Uterus (tissue), 4 donors: ENCODE data around the gene TMEM258. TPM values are rescaled to one million over a fixed set of nuclear protein-coding genes. Genes with fewer than 3 reads are reported as not detected.

Experiments used
- DNase-seq, 2 donors: peaks; one replicate each; pipeline ENCODE4 v3.0.0-alpha.2; 2019 to 2020
- H3K27ac ChIP-seq, 2 donors: fragments of 200-600 bp; sonication (generic); 1 replicate in 1 of 2; 2 replicates in 1 of 2; pipeline ENCODE4 v1.5.1; 2016 to 2018
- H3K27me3 ChIP-seq, 2 donors: fragments of 200-600 bp; sonication (generic); one replicate each; pipeline ENCODE4 v1.5.1; 2018 to 2019; ENCODE audit warnings: control low read depth in 1 of 2
- H3K36me3 ChIP-seq, 2 donors: fragments of 200-600 bp; sonication (generic); one replicate each; pipeline ENCODE4 v1.5.1; 2019; ENCODE audit warnings: control low read depth in 1 of 2
- H3K4me1 ChIP-seq, 2 donors: fragments of 200-600 bp; sonication (generic); one replicate each; pipeline ENCODE4 v1.5.1; 2018 to 2019; ENCODE audit warnings: control low read depth in 1 of 2
- H3K4me3 ChIP-seq, 2 donors: fragments of 200-600 bp; sonication (generic); 1 replicate in 1 of 2; 2 replicates in 1 of 2; pipeline ENCODE4 v1.5.1; 2018 to 2019; ENCODE audit warnings: mild to moderate bottlenecking in 1 of 2
- H3K9me3 ChIP-seq, 2 donors: fragments of 200-600 bp; sonication (generic); one replicate each; pipeline ENCODE4 v1.5.1; 2019; ENCODE audit warnings: control low read depth in 1 of 2
- POLR2A ChIP-seq, 2 donors: fragments of 450-650 bp; IDR thresholded peaks; one replicate each; pipeline ENCODE4 v1.6.1; 2016; ENCODE audit warnings: antibody characterized with exemption in 2 of 2, mild to moderate bottlenecking in 1 of 2, moderate library complexity in 1 of 2
- intact Hi-C: fragments of 100-400 bp; cut with DNase I; formaldehyde crosslinking; loops from one replicate; pipeline ENCODE4 v1.15.1; 2023; ENCODE audit warnings: low total_unique reads
- total RNA-seq, 4 donors: library from RNA; depleted of rRNA in 3 of 4; stranded (reverse); fragments of >200 nt in 3 of 4; gene quantifications; one replicate each; pipeline versions ENCODE4 v1.1.0 to v1.2.4, GENCODE V29; 2014 to 2023
- TF ChIP-seq, protein P1 (sequence below), 4 experiments: fragments of 200-600 bp in 2 of 4; fragments of 450-650 bp in 2 of 4; sonication (generic) in 2 of 4; IDR thresholded peaks; one replicate each; pipeline ENCODE4 v1.5.1; 2016 to 2019; ENCODE audit warnings: antibody characterized with exemption in 4 of 4, mild to moderate bottlenecking in 2 of 4, moderate library complexity in 1 of 4
- donor health status: DM: yes; HTN: yes; CAD: no.

Gene TMEM258
- total RNA-seq, 4 donors from 2014 or later = 14.6 to 96.9 (median 38.7) TPM

DNA sequence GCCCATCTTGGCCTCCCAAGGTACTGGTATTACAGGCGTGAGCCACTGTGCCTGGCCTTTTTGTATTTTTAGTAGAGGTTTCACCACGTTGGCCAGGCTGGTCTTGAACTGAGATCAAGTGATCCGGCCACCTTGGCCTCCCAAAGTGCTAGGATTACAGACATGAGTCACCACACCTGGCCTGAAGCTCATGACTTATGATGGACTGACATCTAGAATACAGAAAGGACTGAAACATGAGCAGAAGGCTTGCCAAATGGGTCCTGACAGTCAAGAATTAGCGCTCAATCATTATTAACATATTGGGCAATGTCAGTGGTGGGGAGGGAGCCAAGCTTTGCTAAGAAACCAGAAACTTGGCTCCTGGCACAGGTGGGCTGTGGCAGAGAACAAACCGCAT is 19.4 kb upstream of the TMEM258 start:
- DNase-seq = no peak
- TF ChIP-seq, protein P1, sequence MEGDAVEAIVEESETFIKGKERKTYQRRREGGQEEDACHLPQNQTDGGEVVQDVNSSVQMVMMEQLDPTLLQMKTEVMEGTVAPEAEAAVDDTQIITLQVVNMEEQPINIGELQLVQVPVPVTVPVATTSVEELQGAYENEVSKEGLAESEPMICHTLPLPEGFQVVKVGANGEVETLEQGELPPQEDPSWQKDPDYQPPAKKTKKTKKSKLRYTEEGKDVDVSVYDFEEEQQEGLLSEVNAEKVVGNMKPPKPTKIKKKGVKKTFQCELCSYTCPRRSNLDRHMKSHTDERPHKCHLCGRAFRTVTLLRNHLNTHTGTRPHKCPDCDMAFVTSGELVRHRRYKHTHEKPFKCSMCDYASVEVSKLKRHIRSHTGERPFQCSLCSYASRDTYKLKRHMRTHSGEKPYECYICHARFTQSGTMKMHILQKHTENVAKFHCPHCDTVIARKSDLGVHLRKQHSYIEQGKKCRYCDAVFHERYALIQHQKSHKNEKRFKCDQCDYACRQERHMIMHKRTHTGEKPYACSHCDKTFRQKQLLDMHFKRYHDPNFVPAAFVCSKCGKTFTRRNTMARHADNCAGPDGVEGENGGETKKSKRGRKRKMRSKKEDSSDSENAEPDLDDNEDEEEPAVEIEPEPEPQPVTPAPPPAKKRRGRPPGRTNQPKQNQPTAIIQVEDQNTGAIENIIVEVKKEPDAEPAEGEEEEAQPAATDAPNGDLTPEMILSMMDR (IDR thresholded peaks at IDR 0.05) = no peak
- no peak for TF ChIP-seq POLR2A (IDR thresholded peaks at IDR 0.05)
- intact Hi-C loops = no loop called here
- H3K4me1 ChIP-seq = no peaks in the 10 kb centered on the region
- H3K27ac ChIP-seq = no peak overlapping the region
- H3K9me3 ChIP-seq = no peaks in the 10 kb centered on the region
- H3K4me3 ChIP-seq = no peak overlapping the region
- no peaks in the 10 kb centered on the region for H3K36me3 ChIP-seq
- H3K27me3 ChIP-seq = no peaks in the 10 kb centered on the region

DNA sequence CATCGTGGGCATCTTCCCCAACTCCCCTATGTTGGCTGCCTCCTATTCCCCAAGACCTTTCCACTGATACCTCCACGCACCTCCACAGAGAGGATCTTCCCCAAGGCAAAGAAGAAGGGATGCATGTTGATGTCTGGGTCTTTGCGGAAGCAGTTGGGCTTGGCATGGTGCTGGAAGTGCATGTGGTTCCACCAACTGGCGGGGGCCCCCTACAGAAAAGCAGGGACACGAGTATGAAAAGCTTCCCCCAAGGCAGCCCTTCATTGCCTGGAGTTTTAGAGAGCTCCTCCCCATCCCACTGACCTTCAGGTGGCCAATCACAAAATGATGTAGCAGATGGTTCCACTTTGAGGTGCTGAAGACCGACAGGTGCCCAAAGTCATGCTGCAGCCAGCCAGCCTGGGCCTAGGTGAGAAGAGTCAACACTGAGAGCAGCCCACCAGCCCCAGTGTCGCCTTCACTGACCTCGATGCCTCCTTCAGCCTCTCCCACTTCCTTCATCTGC is 18.3 kb upstream of the TMEM258 start:
- intact Hi-C loops = no loop called here
- H3K27ac ChIP-seq = no peak overlapping the region
- H3K4me1 ChIP-seq = no peaks in the 10 kb centered on the region
- TF ChIP-seq, protein P1 (IDR thresholded peaks at IDR 0.05) = no peak
- no peak for TF ChIP-seq POLR2A (IDR thresholded peaks at IDR 0.05)
- no peak for DNase-seq
- no peaks in the 10 kb centered on the region for H3K27me3 ChIP-seq
- H3K4me3 ChIP-seq = no peak overlapping the region
- H3K9me3 ChIP-seq = no peaks in the 10 kb centered on the region
- no peaks in the 10 kb centered on the region for H3K36me3 ChIP-seq

DNA sequence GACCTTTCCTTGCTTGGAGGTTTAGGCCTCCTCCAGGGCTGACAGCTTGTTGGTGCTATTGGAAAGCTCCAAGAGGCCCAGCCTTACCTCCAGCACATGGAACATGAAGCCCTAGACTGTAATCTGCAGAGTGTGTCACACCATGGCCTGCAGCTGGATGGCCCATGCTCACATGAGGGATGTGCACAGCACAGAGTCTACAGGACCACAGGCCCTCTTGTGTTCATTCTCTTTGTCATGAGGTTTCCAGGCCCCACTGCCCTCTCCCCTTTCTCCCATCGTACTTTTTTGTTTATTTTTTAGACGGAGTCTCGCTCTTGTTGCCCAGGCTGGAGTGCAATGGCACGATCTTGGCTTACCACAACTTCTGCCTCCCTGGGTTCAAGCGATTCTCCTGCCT is 14.4 kb upstream of the TMEM258 start:
- no peaks in the 10 kb centered on the region for H3K9me3 ChIP-seq
- H3K4me1 ChIP-seq = no peaks in the 10 kb centered on the region
- TF ChIP-seq, protein P1 (IDR thresholded peaks at IDR 0.05) = no peak
- TF ChIP-seq POLR2A (IDR thresholded peaks at IDR 0.05) = no peak
- H3K27me3 ChIP-seq = no peaks in the 10 kb centered on the region
- no peaks in the 10 kb centered on the region for H3K36me3 ChIP-seq
- H3K27ac ChIP-seq = no peak overlapping the region
- DNase-seq = no peak
- intact Hi-C loops = loop anchor here (10.0 kb wide), 1 partner anchor 308 kb away; no protein-coding TSS in a partner anchor
- no peak overlapping the region for H3K4me3 ChIP-seq

DNA sequence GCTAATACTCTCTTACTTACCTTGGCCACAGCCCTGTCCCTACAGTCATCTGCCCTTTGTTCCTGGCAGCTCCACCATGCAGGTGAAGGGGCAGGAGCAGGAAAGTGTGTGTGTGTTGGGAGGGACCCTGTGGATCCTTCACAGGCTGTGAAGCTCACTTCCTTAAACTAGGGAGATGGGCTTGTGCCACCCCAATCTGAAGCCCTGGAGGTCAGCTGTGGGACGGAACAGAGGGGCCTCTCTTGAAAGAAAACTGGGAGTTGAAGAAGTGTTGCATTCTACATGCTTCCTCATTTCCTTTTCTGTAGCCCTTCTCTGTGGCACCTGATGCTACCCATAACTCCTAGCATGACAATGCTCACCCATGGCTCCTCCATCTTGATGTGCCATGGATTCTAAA is 12.7 kb upstream of the TMEM258 start:
- Histone ChIP-seq H3K4me1 (no peaks in the 10 kb centered on the region), H3K36me3 (no peaks in the 10 kb centered on the region), H3K27ac (no peak overlapping the region), H3K9me3 (no peaks in the 10 kb centered on the region), H3K27me3 (no peaks in the 10 kb centered on the region), H3K4me3 (no peak overlapping the region)
- no peak for TF ChIP-seq POLR2A (IDR thresholded peaks at IDR 0.05)
- TF ChIP-seq, protein P1 (IDR thresholded peaks at IDR 0.05) = no peak
- intact Hi-C loops = loop anchor here (10.0 kb wide), 1 partner anchor 310 kb away; no protein-coding TSS in a partner anchor
- no peak for DNase-seq

DNA sequence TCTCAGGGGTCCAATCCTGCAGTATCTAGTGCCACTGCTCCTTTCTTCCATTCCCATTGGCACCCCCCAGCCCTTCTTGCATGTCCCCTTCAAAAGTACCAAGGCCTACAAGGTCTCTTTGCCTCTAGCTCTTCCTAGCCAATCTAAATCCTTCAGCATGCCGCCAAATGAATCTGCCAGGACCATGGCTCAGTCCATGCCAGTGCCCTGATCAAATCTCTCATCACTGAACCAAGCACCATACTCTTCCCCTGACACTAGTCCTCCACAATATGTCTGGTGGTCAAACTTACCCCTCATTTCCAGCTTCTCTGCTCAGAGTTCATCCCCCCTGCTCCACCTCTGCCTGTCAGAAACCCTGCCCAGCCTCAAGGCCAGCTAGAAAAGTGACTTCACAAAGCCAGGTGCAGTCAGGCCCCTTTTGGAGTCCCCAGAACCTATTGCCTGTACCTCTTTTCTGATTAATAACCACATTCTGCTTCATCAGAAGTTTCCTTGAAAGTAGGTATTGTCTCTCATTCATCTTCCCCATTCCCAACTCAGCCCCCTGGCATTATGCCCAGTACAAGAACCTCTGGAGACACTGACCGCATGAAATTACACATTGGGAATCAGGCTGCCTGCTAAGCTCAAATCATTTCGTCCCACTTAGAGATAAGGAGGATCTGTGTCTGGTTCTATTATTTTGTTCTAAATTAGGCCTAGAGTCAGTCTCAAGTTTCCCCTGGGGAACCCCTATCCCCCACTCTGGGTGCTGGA is 11.7 kb upstream of the TMEM258 start:
- intact Hi-C loops = loop anchor here (10.0 kb wide), 1 partner anchor 311 kb away; no protein-coding TSS in a partner anchor
- no peaks in the 10 kb centered on the region for H3K36me3 ChIP-seq

More for the DNA sequence above, 11.7 kb upstream of the TMEM258 start:
- H3K4me3 ChIP-seq = no peak overlapping the region
- H3K4me1 ChIP-seq = no peaks in the 10 kb centered on the region
- no peak for DNase-seq
- H3K27me3 ChIP-seq = no peaks in the 10 kb centered on the region
- no peak overlapping the region for H3K27ac ChIP-seq
- no peaks in the 10 kb centered on the region for H3K9me3 ChIP-seq
- no peak for TF ChIP-seq POLR2A (IDR thresholded peaks at IDR 0.05)
